ENCODE results near the gene SLC39A11.

- TF ChIP-seq, protein P1, sequence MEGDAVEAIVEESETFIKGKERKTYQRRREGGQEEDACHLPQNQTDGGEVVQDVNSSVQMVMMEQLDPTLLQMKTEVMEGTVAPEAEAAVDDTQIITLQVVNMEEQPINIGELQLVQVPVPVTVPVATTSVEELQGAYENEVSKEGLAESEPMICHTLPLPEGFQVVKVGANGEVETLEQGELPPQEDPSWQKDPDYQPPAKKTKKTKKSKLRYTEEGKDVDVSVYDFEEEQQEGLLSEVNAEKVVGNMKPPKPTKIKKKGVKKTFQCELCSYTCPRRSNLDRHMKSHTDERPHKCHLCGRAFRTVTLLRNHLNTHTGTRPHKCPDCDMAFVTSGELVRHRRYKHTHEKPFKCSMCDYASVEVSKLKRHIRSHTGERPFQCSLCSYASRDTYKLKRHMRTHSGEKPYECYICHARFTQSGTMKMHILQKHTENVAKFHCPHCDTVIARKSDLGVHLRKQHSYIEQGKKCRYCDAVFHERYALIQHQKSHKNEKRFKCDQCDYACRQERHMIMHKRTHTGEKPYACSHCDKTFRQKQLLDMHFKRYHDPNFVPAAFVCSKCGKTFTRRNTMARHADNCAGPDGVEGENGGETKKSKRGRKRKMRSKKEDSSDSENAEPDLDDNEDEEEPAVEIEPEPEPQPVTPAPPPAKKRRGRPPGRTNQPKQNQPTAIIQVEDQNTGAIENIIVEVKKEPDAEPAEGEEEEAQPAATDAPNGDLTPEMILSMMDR (IDR thresholded peaks at IDR 0.05; ENCODE audit: insufficient read depth, low read depth, low read length) = no peak
- TF ChIP-seq EZH2 (IDR thresholded peaks at IDR 0.05; ENCODE audit: insufficient read depth, low read length) = no peak
Observed at GRCh38 chr17:72792771-72793170, 299.7 kb downstream of the SLC39A11 start.

Measured in astrocyte (in vitro differentiated cells and primary cell).